ENCODE data around the gene HAUS8. TPM values are rescaled to one million over a fixed set of nuclear protein-coding genes. Genes with fewer than 3 reads are reported as not detected.
A peak's percentile ranks its signal among the peaks of the same experiment; 100 is the strongest.

Gene HAUS8
- total and polyA plus RNA-seq, 2 donors (not counting 3 experiments of a cell fraction or from before 2014, with no cell fraction given) = 9.6 to 30.3 TPM

GRCh38 chr19:17061205-17061604, 14.0 kb downstream of the HAUS8 start:
- Histone ChIP-seq H3K9me3 (replicated peaks; ENCODE audit: control insufficient read depth, insufficient read depth, low read length) (no peaks in the 10 kb centered on the region), H4K20me1 (replicated peaks; ENCODE audit: control insufficient read depth, extremely low read depth, insufficient read depth, low read length) (no peaks in the 10 kb centered on the region), H3K9me1 (replicated peaks; ENCODE audit: control insufficient read depth, extremely low read depth, insufficient read depth, low read length) (no peaks in the 10 kb centered on the region), H3K79me2 (ENCODE audit: control insufficient read depth, insufficient read depth, low read length) (peaks cover 27% of the 10 kb centered on the region), H3K4me1 (ENCODE audit: control insufficient read depth, extremely low read depth, insufficient read depth, low read length) (no peaks in the 10 kb centered on the region), H3K9ac (replicated peaks; ENCODE audit: extremely low read depth, insufficient read depth, low read length) (no peak overlapping the region), H2AFZ (ENCODE audit: low read depth, low read length) (no peak overlapping the region), H3K4me2 (ENCODE audit: insufficient read depth, low read length) (no peak overlapping the region), H3K27me3 (ENCODE audit: control insufficient read depth in 2 of 2, insufficient read depth in 2 of 2, low read length in 2 of 2) (no peaks in the 10 kb centered on the region), H3K4me3 (replicated peaks in 1 of 3; ENCODE audit: insufficient read depth in 1 of 3, low read depth in 1 of 3, low read length in 3 of 3) (no peak overlapping the region), H3K36me3 (ENCODE audit: control insufficient read depth in 2 of 2, extremely low read depth in 1 of 2, insufficient read depth in 2 of 2, low read length in 2 of 2) (peaks cover 4 to 6% of the 10 kb centered on the region in 2 experiments), H3K27ac (ENCODE audit: insufficient read depth, low read depth, low read length) (no peak overlapping the region)
- CTCF ChIA-PET = no interaction called here
- BruUV-seq (replicated peaks) = no TSS peak
- DNase-seq (ENCODE audit: low read depth, low spot score) (no peak), FAIRE-seq (peak; percentile 35)
- dilution Hi-C loops (cut with MboI; ENCODE audit: extremely low pct_ligation_motif_present, low sequenced_read_pairs) (no loop called here), intact Hi-C loops (cut with micrococcal nuclease) (no loop called here)
- TF ChIP-seq POLR2AphosphoS5 (IDR thresholded peaks at IDR 0.05; ENCODE audit: insufficient read depth, low read depth, low read length) = no peak
- no peak for TF ChIP-seq JUN (IDR thresholded peaks at IDR 0.05; ENCODE audit: borderline replicate concordance, insufficient read depth, insufficient read length, low read depth)
- no peak for TF ChIP-seq EZH2 (IDR thresholded peaks at IDR 0.05; ENCODE audit: borderline replicate concordance, low read depth, low read length, severe bottlenecking)
- TF ChIP-seq FOS (IDR thresholded peaks at IDR 0.05; ENCODE audit: borderline replicate concordance, insufficient read depth, low read length) = no peak
- no peak for TF ChIP-seq GATA2 (IDR thresholded peaks at IDR 0.05; ENCODE audit: insufficient read depth, insufficient read length, low read depth, low read length)
- TF ChIP-seq MAX (IDR thresholded peaks at IDR 0.05; ENCODE audit: insufficient read depth, insufficient read length) = no peak
- no peak for TF ChIP-seq POLR2A (IDR thresholded peaks at IDR 0.05; ENCODE audit: low read depth, low read length)
- TF ChIP-seq MYC (IDR thresholded peaks at IDR 0.05; ENCODE audit: low read depth, low read length) = no peak
- no peak for TF ChIP-seq CTCF (IDR thresholded peaks at IDR 0.05; ENCODE audit: extremely low read depth in 1 of 2, insufficient read depth in 1 of 2, low read depth in 1 of 2, low read length in 2 of 2)
- POLR2A ChIA-PET = no interaction called here
